ENCODE measurements around the gene TRAPPC2L. TPM values are rescaled to one million over a fixed set of nuclear protein-coding genes. Genes with fewer than 3 reads are reported as not detected.

The TRAPPC2L gene
- total and polyA plus RNA-seq, 2 of the 13 experiments (the other 11 are each of a cell fraction or from before 2014, with no cell fraction given) = 96.3 to 107 TPM

DNA sequence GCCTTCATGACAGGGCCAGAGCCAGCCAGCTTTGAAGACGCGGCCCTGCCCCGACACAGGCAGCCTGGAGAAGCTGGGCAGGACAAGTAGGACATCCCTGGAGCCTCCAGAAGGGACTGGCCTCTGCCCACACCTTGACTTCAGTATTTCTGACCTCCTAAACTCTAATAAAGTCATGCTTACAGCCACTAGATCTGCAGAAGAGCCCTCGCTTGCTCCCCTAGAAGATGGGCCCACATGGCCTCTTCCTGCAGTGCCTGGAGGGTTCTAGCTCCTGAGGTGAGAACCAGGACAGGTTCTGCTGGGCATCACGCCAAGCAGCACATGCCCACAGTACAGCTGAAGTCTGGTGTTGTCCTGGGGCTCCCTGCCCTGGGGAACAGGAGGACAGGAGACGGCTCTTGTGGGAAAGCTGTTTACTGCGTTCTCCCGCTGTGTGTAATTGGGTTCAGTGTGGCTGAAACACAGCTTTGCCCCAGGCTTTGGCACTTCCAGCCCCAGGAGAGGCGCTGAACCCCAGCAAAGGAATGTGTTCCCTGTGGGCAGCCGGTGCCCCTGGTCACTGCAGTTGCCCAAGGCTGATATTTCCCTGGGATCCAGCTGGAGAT is 47.8 kb upstream of the TRAPPC2L start (continued):
- TF ChIP-seq RXRA (CRISPR knock-in tag; IDR thresholded peaks at IDR 0.05) (no peak), ZKSCAN8 (CRISPR knock-in tag; IDR thresholded peaks at IDR 0.05; ENCODE audit: borderline replicate concordance) (no peak), MTA1 (CRISPR knock-in tag; IDR thresholded peaks at IDR 0.05; ENCODE audit: borderline replicate concordance) (0 out of 2 replicates have a peak, but pooled peaks have one; percentile 15), KLF11 (CRISPR knock-in tag; IDR thresholded peaks at IDR 0.05) (no peak), RBM22 (optimal IDR thresholded peaks at IDR 0.05; ENCODE audit: low read length) (no peak), POLR2AphosphoS2 (IDR thresholded peaks at IDR 0.05; ENCODE audit: low read depth, low read length) (no peak; the same call in 1 of the 2 replicates), SUZ12 (IDR thresholded peaks at IDR 0.05; ENCODE audit: low read depth, low read length) (no peak), MTF2 (CRISPR knock-in tag; IDR thresholded peaks at IDR 0.05; ENCODE audit: borderline replicate concordance) (no peak), HIVEP1 (CRISPR knock-in tag; IDR thresholded peaks at IDR 0.05) (no peak), SNRNP70 (IDR thresholded peaks at IDR 0.05; ENCODE audit: low read depth, low read length) (no peak), NPAS2 (CRISPR knock-in tag; IDR thresholded peaks at IDR 0.05; ENCODE audit: borderline replicate concordance) (no peak), ZNF207 (IDR thresholded peaks at IDR 0.05; ENCODE audit: borderline replicate concordance) (no peak), BORCS8-MEF2B (CRISPR knock-in tag; IDR thresholded peaks at IDR 0.05) (peak; percentile 49; the same call in 1 of the 2 replicates), NFKB2 (CRISPR knock-in tag; IDR thresholded peaks at IDR 0.05; ENCODE audit: borderline replicate concordance) (no peak), HMG20A (CRISPR knock-in tag; IDR thresholded peaks at IDR 0.05; ENCODE audit: borderline replicate concordance) (no peak), ZNF660 (CRISPR knock-in tag; IDR thresholded peaks at IDR 0.05; ENCODE audit: borderline replicate concordance, low read depth) (no peak)
- TF ChIP-seq, protein P1, sequence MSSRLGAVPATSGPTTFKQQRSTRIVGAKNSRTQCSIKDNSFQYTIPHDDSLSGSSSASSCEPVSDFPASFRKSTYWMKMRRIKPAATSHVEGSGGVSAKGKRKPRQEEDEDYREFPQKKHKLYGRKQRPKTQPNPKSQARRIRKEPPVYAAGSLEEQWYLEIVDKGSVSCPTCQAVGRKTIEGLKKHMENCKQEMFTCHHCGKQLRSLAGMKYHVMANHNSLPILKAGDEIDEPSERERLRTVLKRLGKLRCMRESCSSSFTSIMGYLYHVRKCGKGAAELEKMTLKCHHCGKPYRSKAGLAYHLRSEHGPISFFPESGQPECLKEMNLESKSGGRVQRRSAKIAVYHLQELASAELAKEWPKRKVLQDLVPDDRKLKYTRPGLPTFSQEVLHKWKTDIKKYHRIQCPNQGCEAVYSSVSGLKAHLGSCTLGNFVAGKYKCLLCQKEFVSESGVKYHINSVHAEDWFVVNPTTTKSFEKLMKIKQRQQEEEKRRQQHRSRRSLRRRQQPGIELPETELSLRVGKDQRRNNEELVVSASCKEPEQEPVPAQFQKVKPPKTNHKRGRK (CRISPR knock-in tag; IDR thresholded peaks at IDR 0.05) = no peak
- TF ChIP-seq, protein P2, sequence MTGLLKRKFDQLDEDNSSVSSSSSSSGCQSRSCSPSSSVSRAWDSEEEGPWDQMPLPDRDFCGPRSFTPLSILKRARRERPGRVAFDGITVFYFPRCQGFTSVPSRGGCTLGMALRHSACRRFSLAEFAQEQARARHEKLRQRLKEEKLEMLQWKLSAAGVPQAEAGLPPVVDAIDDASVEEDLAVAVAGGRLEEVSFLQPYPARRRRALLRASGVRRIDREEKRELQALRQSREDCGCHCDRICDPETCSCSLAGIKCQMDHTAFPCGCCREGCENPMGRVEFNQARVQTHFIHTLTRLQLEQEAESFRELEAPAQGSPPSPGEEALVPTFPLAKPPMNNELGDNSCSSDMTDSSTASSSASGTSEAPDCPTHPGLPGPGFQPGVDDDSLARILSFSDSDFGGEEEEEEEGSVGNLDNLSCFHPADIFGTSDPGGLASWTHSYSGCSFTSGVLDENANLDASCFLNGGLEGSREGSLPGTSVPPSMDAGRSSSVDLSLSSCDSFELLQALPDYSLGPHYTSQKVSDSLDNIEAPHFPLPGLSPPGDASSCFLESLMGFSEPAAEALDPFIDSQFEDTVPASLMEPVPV (CRISPR knock-in tag; IDR thresholded peaks at IDR 0.05) = 0 out of 2 replicates have a peak, but pooled peaks have one; percentile 23
- TF ChIP-seq, protein P3, sequence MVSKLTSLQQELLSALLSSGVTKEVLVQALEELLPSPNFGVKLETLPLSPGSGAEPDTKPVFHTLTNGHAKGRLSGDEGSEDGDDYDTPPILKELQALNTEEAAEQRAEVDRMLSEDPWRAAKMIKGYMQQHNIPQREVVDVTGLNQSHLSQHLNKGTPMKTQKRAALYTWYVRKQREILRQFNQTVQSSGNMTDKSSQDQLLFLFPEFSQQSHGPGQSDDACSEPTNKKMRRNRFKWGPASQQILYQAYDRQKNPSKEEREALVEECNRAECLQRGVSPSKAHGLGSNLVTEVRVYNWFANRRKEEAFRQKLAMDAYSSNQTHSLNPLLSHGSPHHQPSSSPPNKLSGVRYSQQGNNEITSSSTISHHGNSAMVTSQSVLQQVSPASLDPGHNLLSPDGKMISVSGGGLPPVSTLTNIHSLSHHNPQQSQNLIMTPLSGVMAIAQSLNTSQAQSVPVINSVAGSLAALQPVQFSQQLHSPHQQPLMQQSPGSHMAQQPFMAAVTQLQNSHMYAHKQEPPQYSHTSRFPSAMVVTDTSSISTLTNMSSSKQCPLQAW (CRISPR knock-in tag; IDR thresholded peaks at IDR 0.05) = no peak

All from HepG2 (cell line).